Ishikawa (cell line): Measurements from ENCODE around the gene TEX261.

Experiments used
- EGR1 ChIP-seq: IDR thresholded peaks from 2 replicates; pipeline ENCODE4 v1.6.1; 2012
- EP300 ChIP-seq: IDR thresholded peaks from 2 replicates; pipeline ENCODE4 v1.6.1; 2012; ENCODE audit warnings: borderline replicate concordance
- TCF12 ChIP-seq: IDR thresholded peaks from 2 replicates; pipeline ENCODE4 v1.6.1; 2012; ENCODE audit warnings: low read depth
- YY1 ChIP-seq: IDR thresholded peaks from 2 replicates; pipeline ENCODE4 v1.6.1; 2012; ENCODE audit warnings: low read depth
- TF ChIP-seq, protein P1 (sequence below): IDR thresholded peaks from 2 replicates; pipeline ENCODE4 v1.6.1; 2012

GRCh38 chr2:70992945-70993853 lies 1.5 kb downstream of the TEX261 start:
- no peak for TF ChIP-seq TCF12
- TF ChIP-seq EGR1, result no peak
- TF ChIP-seq EP300, result no peak
- TF ChIP-seq YY1, result no peak
- TF ChIP-seq, protein P1, sequence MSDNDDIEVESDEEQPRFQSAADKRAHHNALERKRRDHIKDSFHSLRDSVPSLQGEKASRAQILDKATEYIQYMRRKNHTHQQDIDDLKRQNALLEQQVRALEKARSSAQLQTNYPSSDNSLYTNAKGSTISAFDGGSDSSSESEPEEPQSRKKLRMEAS, result no peak
